ENCODE results near the gene ABCB11.
"Not testable (repeated sequence)": the region's sequence is repeated elsewhere in the genome, so short reads cannot be mapped to it uniquely, and the experiment has no call there.

ABCB11 gene

GRCh38 chr2:168874368-168875054, 156.6 kb downstream of the ABCB11 start:
- DNase-seq = no peak

GRCh38 chr2:168870824-168871223, 160.3 kb downstream of the ABCB11 start:
- not testable (repeated sequence) for DNase-seq
